Left renal pelvis (tissue), 4 donors: Measurements from ENCODE around the gene ADCY9. TPM values are rescaled to one million over a fixed set of nuclear protein-coding genes. Genes with fewer than 3 reads are reported as not detected.
"Not testable (repeated sequence)": the region's sequence is repeated elsewhere in the genome, so short reads cannot be mapped to it uniquely, and the experiment has no call there.

Experiments used
- DNase-seq, 4 donors: peaks; one replicate each; pipeline ENCODE4 v3.0.0-alpha.2; 2013; ENCODE audit warnings: low read depth in 4 of 4, low spot score in 3 of 4
- polyA plus RNA-seq, 4 donors: library from polyadenylated mRNA; unstranded; fragments of 120-200 nt; gene quantifications; one replicate each; pipeline ENCODE4 v1.2.1, GENCODE V29; 2013; ENCODE audit not compliant: insufficient read length in 4 of 4

ADCY9 gene
- polyA plus RNA-seq, 4 donors: 7.9 to 8.7 (median 8.0) TPM

DNA sequence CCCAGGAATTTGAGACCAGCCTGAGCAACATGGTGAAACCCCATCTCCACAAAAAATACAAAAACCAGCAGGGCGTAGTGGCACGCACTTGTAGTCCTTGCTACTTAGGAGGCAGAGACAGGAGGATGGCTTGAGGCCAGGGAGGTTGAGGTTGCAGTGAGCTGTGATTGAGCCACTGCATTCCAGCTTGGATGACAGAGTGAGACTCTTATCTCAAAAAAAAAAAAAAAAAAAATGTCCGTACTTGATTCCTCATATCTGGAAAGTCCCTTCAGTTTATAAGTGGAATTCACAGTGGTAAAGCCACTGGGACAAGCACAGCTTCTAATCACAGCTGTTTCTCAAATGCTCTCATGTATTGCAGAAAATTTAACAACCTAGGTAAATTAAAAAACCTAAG, 157.1 kb downstream of the ADCY9 start:
- no peak for DNase-seq

DNA sequence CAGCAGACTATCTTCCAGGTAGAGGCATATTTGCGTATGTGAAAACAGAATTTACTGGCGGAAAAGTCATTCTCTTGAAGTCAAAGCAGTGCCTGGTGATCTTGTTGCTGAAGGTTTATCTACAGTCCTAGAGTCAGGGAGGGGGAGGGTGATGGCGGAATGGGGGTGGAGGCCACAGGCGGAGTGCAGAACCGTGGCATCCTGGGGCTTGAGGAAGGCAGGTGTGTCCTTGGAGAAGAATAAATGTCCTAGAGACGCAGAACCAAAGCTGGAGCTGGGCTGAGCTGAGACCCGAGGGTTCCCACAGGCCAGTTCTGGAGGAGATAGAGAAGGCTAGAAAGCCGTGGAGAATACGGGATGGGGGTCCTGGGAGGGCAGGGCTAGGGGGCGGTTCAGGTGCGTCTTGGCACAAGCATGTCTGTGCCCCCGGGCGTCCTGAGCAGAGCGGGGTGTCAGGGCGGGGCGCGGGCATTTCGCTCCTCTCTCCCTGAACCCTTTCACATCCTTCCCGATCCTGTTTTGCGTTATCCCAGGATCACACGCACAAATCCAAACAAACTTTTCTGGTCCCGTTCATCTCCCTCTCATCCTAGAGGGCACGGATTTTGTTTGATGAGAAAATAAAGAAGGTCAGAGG, 158.8 kb downstream of the ADCY9 start:
- DNase-seq: no peak

DNA sequence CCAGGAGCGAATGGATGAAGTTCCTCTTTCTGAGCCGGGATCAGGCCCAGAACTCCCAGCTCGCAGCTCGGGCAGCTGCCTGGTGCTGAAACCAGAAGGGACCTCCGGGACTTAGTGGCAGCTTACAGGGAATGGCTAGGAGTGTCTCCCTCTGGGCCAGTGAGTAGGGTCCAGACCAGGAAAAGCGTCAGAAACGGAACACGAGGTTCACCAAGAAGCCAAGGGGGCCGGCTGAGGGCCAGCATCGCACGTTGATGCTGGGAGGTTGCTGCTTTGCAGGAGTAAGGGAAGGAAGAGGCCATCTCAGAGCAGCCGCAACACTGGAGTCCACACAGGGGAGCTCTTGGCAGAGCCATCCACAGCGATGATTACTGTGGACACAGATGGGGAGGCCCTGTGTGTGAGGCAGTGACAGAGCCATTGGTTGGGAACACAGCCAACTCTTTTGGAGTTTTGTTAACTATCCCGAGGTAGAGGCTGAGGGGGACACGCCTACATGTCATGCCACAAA, 161.8 kb downstream of the ADCY9 start:
- DNase-seq: no peak

DNA sequence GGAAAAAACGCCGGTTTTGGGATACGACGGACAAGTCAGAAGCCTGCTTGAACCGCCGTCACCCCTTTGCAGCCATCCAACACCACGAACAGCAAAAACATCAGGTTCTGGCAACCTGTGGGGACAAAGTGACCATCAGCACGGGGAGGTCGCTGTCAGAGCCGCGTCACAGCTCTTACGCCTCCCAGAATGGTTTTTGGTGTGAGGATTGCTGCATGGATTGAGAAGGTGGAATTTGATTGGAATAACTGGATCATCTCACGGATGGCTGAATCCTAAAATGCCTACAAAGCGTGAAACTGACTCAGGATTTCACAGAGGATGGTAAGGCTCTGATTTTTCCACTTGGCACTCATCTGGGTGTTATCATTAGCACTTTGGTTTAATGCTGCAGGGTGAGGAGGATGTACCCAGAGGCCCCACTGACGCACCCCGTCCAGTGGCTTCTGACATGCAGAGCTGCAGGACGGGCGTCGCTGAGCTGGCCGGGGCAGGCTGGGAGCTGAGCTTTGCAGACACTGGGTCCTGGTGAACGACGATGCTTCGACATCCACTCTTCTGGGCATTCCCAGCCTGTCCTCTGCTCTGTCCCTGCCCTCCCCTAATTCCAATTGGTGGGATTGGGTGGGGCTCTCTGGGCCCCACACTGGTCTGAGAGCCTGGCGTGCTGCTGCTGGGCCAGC, 162.4 kb downstream of the ADCY9 start:
- no peak for DNase-seq

DNA sequence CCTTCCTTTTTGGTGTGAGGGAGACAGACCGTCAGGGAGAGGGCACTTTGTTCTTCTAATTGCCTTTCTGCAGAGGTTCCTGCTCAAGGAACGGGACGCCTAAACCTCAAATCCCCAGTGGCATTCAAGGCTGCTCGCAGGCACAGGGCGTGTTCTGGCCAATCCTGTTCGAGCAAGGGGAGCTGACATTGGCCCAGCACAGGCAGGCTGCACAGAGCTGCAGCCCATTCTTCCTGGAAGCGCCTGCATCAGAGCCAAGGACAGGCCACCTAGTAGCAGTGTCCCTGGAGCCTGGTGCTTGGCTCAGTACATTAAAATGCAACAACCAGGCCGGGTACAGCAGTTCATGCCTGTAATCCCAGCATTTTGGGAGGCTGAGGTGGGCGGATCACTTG, 163.5 kb downstream of the ADCY9 start:
- no peak for DNase-seq

DNA sequence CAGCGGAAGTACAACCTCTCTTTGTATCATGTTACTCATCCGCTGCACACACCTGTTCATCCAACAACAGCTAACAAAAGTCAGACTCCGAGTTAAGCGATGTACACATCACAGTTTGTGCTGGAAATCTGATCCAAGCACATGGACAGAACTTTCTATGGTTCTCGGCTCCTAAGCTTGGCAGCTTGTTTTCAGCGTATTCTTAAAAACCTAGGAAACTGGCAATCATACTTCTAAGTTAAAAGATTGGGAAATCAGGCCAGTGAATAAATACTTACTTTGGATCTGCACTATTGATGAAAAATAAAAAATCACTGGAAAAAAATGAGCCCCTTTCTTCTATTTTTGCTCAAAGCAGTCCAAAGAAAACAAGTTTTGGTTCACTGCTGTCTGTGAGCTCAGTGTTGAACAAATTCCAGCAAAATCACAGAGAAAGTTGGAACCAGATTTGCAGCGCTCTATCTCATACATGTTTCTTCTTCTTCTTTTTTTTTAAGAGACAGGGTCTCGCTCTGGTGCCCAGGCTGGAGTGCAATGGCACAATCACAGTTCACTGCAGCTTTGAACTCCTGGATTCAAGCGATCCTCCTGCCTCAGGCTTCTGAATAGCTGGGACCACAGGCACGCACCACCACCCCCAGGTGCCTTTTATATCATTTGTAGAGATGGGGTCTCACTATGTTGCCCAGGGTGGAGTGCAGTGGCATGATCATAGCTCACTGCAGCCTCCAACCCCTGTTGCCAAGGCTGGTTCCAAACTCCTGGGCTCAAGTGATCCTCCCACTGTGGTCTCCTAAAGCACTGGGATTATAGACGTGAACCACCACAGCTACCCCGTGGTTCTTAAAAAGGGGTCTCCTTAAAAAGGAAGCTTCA, 164.1 kb downstream of the ADCY9 start:
- DNase-seq: no peak

DNA sequence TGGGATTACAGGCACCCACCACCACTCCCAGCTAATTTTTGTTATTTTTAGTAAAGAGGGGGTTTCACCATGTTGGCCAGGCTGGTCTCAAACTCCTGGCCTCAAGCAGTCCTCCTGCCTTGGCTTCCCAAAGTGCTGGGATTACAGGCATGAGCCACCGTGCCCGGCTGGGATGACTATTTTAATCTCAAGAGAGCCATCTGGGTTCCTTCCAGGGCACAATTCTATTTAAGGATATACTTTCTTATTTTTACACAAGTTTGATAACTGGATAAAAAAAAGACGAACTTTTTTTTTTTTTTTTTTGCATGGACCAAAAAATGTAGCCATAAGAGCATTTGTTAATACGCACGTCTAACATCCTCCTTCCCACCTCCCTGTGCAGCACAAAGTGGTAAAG, 164.9 kb downstream of the ADCY9 start:
- DNase-seq: not testable (repeated sequence)

DNA sequence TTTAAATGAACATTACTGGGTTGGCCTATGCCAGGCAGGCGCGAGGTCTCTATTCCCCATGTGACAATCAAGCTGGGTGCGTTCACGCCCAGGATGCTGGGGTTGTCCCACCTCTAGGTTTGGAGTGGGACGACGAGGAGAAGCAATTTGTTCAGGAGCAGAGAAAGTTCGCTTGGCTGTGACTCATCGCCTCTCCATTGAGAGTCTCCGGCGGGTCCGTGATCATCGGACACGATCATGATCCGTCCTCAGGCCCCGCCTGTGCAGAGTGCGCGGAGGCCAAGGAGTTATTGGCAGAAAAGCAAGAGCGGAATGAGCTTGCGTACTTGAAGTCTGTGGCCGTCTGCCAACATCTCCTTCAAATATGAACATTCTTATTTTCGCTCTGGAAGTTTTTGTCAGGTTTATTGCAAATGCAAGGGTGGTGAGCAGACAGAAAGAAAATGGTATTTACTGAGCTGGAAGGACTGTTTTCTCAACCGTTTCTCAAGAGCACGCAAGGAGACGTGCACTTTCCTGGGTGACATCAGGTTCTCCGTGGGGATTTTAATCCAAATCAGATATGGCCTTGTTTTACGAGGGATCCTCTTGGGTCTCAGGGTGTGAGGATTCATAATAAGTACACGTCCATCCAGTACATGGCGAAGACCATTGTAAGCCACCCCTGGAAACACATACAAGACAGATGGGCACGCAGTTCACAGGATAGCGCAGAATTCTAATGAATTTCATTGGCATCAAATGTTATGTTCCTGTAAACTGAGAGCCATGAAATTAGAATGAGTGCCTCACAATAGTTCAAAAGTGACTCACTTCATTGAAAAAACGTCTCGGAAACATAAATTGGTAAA, 165.7 kb downstream of the ADCY9 start:
- DNase-seq: peak in 1 of 4 donors; percentile 52

DNA sequence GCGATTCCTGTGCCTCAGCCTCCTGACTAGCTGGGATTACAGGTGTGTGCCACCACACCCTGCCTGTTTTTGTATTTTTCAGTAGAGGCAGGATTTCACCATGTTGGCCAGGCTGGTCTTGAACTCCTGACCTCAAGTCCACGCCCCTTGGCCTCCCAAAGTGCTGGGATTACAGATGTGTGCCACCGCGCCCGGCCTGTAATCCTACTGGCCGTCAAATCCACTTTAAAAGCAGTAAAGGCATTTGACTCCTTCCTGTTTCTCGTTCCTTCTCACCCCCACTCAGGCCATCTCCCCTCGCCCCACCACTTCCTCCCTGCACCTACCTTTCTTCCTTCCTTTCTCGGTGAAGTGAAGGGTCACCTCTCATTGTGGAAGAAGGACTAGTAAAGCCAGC, 166.3 kb downstream of the ADCY9 start:
- no peak for DNase-seq

DNA sequence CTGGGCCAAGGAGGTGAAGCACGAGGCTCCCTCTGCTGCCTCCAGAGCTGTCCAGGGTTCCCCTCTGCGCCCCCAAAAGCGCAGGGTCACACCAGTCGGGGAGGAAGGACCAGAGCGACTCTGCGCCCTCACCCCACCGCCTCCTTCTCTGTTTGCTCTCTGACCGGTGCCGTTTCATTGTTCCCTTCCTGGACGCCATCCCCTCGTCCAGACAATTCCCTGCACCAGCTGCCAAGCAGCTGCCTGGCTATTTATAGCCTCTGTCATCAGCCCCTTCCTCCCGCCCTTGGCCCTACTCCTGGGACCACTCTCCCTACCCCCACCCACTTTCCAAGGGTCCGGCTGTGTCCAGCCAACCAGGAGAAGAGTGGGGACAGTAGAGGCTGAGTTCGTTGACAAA, 167.0 kb downstream of the ADCY9 start:
- DNase-seq: no peak

DNA sequence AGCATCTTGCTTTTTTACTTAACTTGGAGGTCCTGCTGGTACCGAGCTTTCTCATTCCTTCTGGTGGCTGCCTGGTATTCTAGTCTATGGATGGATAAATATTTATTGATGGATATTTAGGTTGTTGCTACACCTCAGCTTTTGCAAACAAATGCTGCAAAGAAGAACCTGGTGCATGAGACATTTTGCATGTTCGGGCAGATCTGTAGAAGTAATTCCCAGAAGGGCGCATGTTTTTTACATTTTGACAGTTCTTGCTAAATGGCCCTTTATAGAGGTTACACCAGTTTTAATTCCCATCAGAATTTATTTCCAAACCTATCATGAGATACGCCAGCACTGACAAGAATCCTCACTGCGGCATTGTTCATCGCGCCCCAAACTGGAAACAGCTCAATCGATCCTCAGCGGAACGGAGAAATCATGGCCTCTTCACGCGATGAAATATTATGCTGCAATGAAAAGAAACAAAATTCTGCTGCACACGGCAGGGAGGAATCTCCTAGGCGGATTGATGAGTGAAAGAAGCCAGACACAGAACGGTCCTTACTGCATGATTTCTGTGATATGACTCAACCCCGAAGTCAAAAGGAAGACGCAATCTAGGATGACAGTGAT, 167.8 kb downstream of the ADCY9 start:
- no peak for DNase-seq

DNA sequence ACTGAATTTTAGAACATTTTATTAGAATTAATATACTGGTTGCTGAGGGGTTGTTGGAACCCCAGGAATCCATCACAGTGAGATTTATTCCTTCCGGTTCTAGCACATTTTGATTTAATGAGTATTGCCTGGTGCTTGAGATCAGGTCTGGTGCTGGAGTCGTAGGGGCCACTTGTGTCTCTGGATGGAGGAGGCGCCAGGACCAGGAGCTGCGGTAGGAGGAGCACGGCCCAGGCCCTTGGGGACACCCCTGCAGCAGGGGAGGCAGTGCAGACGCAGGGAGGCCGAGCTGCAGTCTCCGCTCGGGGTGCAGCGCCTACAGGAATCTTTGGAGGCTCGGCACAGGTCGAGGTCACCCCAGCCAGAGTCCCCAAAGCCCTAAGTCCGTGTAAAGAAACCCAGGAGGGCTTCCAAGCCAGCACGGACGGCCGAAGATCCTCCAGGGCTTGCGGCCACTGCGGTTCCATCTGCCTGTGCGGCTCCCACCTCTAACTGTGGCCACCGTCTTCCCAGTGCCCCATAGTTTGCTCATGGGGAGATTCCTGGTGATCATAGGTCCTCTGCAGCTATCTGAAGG, 169.6 kb downstream of the ADCY9 start:
- no peak for DNase-seq

DNA sequence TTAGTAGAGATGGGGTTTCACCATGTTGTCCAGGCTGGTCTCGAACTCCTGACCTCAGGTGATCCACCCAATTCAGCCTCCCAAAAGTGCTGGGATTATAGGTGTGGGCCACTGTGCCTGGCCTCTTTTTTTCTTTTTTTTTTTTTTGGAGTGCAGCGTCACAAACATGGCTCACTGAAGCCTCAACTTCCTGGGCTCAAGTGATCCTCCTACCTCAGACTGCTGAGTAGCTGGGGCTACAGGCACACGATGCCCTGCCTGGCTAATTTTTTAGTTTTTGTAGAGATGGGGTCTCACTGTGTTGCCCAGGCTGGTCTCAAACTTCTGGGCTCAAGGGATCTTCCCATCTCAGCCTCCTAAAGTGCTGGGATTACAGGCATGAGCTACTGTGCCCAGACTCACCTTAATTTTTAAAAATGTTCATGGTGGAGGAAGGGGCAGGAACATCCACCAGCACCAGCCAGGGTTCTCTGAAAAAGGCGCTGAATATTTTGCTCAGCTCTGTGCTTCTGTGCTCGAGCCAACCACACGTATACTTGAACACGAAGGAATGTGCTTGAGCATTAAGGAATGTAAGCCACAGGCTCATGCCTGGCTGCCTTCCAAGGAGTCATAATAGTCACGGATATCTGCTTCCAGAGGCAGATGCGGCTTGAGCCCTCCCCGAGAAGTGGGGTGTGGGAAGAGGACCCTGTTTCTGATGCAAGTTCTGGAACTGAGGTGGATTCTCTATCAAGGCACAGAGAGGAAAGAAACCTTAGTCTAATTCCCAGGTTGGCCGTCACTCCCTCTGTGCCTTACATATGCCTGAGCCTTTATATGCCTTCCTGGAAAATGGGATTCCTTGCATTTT, 170.3 kb downstream of the ADCY9 start:
- peak in 3 of 4 donors; percentile 66 to 76 (median 73) for DNase-seq

DNA sequence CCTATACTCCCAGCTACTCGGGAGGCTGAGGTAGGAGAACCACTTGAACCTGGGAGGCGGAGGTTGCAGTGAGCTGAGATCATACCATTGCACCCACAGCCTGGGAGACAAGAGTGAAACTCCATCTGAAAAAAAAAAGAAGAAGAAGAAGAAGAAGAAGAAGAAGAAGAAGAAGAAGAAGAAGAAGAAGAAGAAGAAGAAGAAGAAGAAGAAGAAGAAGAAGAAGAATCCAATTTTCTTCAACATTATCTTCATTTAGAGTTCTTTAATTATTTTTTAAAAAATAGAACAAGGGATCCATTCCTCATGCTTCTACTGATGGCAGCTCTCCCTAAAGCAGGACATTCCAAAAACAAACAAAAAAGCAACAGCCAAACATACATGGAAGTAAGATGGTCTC, 171.8 kb downstream of the ADCY9 start:
- not testable (repeated sequence) for DNase-seq

DNA sequence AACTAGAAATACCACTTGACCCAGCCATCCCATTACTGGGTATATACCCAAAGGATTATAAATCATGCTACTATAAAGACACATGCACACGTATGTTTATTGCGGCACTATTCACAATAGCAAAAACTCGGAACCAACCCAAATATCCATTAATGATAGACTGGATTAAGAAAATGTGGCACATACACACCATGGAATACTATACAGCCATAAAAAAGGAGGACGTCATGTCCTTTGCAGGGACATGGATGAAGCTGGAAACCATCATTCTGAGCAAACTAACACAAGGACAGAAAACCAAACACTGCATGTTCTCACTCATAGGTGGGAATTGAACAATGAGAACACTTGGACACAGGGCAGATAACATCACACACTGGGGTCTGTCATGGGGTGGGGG, 174.1 kb downstream of the ADCY9 start:
- not testable (repeated sequence) for DNase-seq

DNA sequence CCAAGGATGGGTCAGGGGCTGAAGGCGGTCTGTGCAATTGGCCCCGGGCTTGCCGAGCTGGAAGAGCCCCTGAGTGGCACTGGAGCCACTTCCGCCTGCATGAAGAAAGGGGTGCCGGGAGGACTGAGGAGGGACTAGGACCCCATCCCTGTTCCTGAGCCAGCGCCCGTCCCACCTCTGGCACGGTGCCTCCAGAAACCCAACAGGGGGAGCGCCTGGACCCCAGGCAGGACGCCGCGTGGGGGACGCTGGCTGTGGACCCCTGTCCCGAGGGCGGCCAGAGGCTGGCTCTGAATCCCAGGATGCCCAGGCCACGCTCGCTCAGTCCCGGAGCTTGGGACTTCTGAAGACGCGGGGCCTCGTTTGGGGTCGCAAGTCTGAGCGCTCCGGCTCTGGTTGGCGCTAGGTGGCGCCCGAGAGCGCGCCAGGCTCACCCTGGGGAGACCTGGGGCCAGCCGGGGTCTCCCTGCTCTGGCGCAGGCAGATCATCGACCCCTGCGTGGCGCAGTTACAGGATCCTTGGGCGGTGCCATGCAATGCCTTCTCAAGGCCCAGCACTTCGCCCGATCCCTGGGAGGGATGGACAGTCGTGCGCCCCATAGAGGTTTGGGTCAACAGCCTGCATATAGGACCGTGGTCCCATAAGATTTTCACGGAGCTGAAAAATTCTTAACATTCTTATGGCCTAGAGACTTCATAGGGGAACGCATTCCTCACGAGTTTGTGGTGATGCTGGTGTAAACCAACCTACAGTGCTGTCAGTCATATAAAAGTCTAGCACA, 177.2 kb downstream of the ADCY9 start:
- DNase-seq: peak in 1 of 4 donors; percentile 58

DNA sequence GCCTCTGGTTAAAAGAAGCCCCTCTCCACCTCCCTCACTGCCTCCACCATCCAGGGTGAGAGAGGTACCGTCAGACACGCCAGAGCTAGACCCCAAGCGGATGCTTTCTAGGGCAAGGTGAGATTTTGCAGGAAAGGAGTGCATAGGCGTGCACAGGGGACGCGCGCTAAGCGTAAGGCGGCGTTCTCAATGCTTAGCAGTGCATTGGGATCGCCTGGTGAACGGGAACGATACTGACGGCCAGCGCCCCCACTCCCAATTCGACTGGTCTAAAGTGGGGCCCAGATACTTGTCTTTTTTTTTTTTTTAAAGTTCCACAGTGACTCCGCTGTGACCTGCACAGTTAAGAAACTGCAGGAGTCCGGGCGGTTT, 177.8 kb downstream of the ADCY9 start:
- no peak for DNase-seq
